Endothelial cell of umbilical vein (primary cell): ENCODE results near the gene TMEM269.

Source experiments
- POLR2AphosphoS5 ChIP-seq: IDR thresholded peaks from 2 replicates; pipeline ENCODE4 v1.6.1; 2012; ENCODE audit warnings: low read depth, mild to moderate bottlenecking, control low read depth, low read length, moderate library complexity; ENCODE audit not compliant: insufficient read depth
- TF ChIP-seq, protein P1 (sequence below), 2 donors: IDR thresholded peaks; 1 replicate in 1 of 2; 2 replicates in 1 of 2; pipeline ENCODE4 v1.5.1; 2011; ENCODE audit warnings: low read length in 2 of 2, mild to moderate bottlenecking in 2 of 2, moderate library complexity in 2 of 2, control low read depth in 1 of 2, inconsistent platforms in 1 of 2, low read depth in 1 of 2; ENCODE audit not compliant: insufficient read depth in 1 of 2; ENCODE audit errors: extremely low read depth in 1 of 2

- TF ChIP-seq, protein P1, sequence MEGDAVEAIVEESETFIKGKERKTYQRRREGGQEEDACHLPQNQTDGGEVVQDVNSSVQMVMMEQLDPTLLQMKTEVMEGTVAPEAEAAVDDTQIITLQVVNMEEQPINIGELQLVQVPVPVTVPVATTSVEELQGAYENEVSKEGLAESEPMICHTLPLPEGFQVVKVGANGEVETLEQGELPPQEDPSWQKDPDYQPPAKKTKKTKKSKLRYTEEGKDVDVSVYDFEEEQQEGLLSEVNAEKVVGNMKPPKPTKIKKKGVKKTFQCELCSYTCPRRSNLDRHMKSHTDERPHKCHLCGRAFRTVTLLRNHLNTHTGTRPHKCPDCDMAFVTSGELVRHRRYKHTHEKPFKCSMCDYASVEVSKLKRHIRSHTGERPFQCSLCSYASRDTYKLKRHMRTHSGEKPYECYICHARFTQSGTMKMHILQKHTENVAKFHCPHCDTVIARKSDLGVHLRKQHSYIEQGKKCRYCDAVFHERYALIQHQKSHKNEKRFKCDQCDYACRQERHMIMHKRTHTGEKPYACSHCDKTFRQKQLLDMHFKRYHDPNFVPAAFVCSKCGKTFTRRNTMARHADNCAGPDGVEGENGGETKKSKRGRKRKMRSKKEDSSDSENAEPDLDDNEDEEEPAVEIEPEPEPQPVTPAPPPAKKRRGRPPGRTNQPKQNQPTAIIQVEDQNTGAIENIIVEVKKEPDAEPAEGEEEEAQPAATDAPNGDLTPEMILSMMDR (IDR thresholded peaks at IDR 0.05; ENCODE audit: extremely low read depth in 1 of 2, insufficient read depth in 1 of 2, low read depth in 1 of 2, low read length in 2 of 2): no peak
- no peak for TF ChIP-seq POLR2AphosphoS5
Observed at GRCh38 chr1:42788021-42788420, 3.2 kb downstream of the TMEM269 start.
